Astrocyte (in vitro differentiated cells and primary cell): ENCODE data around the gene EP300.

Experiments used
- CTCF ChIP-seq: IDR thresholded peaks from 2 replicates; pipeline ENCODE4 v1.5.1; 2011; ENCODE audit warnings: low read depth, mild to moderate bottlenecking, inconsistent platforms, low read length, moderate library complexity; ENCODE audit not compliant: insufficient read depth
- EZH2 ChIP-seq: IDR thresholded peaks from 2 replicates; pipeline ENCODE4 v1.6.1; 2012; ENCODE audit warnings: mild to moderate bottlenecking, low read length, inconsistent platforms; ENCODE audit not compliant: insufficient read depth

- TF ChIP-seq CTCF (no peak), EZH2 (no peak)
Measured at GRCh38 chr22:41222846-41223507, 130.6 kb downstream of the EP300 start.
